Liver (tissue), 9 donors: ENCODE data around the gene IRF2. TPM values are rescaled to one million over a fixed set of nuclear protein-coding genes. Genes with fewer than 3 reads are reported as not detected.
A peak's percentile ranks its signal among the peaks of the same experiment; 100 is the strongest.

Source experiments
- DNase-seq: peaks from one replicate; pipeline ENCODE4 v3.0.0-alpha.2; 2017; ENCODE audit warnings: low spot score
- H3K27ac ChIP-seq, 2 donors: one replicate each; pipeline ENCODE4 v1.7.0; 2013; ENCODE audit warnings: inconsistent platforms in 2 of 2, low read length in 2 of 2, control low read depth in 1 of 2, low read depth in 1 of 2, mild to moderate bottlenecking in 1 of 2
- H3K27me3 ChIP-seq, 4 donors: one replicate each; pipeline versions ENCODE4 v1.6.1 to v1.7.0; 2013; ENCODE audit warnings: low read length in 3 of 4, inconsistent platforms in 1 of 4, mild to moderate bottlenecking in 1 of 4, moderate library complexity in 1 of 4; ENCODE audit not compliant: control insufficient read depth in 4 of 4, insufficient read depth in 4 of 4
- H3K36me3 ChIP-seq, 4 donors: one replicate each; pipeline versions ENCODE4 v1.6.1 to v1.7.0; 2013; ENCODE audit warnings: low read length in 3 of 4, mild to moderate bottlenecking in 3 of 4, low read depth in 1 of 4, moderate library complexity in 1 of 4; ENCODE audit not compliant: control insufficient read depth in 4 of 4, insufficient read depth in 3 of 4
- H3K4me1 ChIP-seq, 4 donors: one replicate each; pipeline versions ENCODE4 v1.6.1 to v1.7.0; 2013; ENCODE audit warnings: low read length in 3 of 4, mild to moderate bottlenecking in 3 of 4, moderate library complexity in 1 of 4; ENCODE audit not compliant: control insufficient read depth in 4 of 4, insufficient read depth in 4 of 4
- H3K4me3 ChIP-seq, 3 donors: one replicate each; pipeline versions ENCODE4 v1.6.1 to v1.7.0; 2013; ENCODE audit warnings: low read length in 3 of 3, control low read depth in 1 of 3, low read depth in 1 of 3, mild to moderate bottlenecking in 1 of 3
- H3K9ac ChIP-seq, 2 donors: one replicate each; pipeline ENCODE4 v1.7.0; 2013; ENCODE audit warnings: low read length in 2 of 2, mild to moderate bottlenecking in 2 of 2, moderate library complexity in 2 of 2, control low read depth in 1 of 2, low read depth in 1 of 2
- H3K9me3 ChIP-seq, 4 donors: one replicate each; pipeline versions ENCODE4 v1.6.1 to v1.7.0; 2013; ENCODE audit warnings: low read length in 3 of 4; ENCODE audit not compliant: control insufficient read depth in 4 of 4
- ATF3 ChIP-seq: IDR thresholded peaks from 2 replicates; pipeline ENCODE4 v1.6.1; 2016; ENCODE audit warnings: antibody characterized with exemption
- CTCF ChIP-seq: fragments of 150-350 bp; IDR thresholded peaks from 2 replicates; pipeline ENCODE4 v1.5.1; 2017; ENCODE audit warnings: improper control_type of control experiment, low read depth, low read length; ENCODE audit not compliant: missing input control
- EGR1 ChIP-seq, 2 donors: IDR thresholded peaks; 2 replicates each; pipeline ENCODE4 v1.6.1; 2016 to 2018; ENCODE audit warnings: antibody characterized with exemption in 2 of 2, low read depth in 2 of 2
- FOXA1 ChIP-seq: IDR thresholded peaks from 2 replicates; pipeline ENCODE4 v1.6.1; 2016; ENCODE audit warnings: antibody characterized with exemption
- FOXA2 ChIP-seq: IDR thresholded peaks from 2 replicates; pipeline ENCODE4 v1.6.1; 2016; ENCODE audit warnings: antibody characterized with exemption
- GABPA ChIP-seq, 2 donors: IDR thresholded peaks in 1 of 2; conservative IDR thresholded peaks in 1 of 2; 2 replicates each; pipeline ENCODE4 v1.6.1; 2016; ENCODE audit warnings: antibody characterized with exemption in 2 of 2, mild to moderate bottlenecking in 1 of 2, moderate library complexity in 1 of 2
- HNF4A ChIP-seq, 2 donors: conservative IDR thresholded peaks; 2 replicates each; pipeline ENCODE4 v1.6.1; 2016; ENCODE audit warnings: antibody characterized with exemption in 2 of 2, mild to moderate bottlenecking in 2 of 2
- HNF4G ChIP-seq: IDR thresholded peaks from 2 replicates; pipeline ENCODE4 v1.6.1; 2016; ENCODE audit warnings: antibody characterized with exemption
- JUND ChIP-seq, 2 donors: IDR thresholded peaks; 2 replicates each; pipeline ENCODE4 v1.6.1; 2016; ENCODE audit warnings: antibody characterized with exemption in 2 of 2
- NR2F2 ChIP-seq: IDR thresholded peaks from 2 replicates; pipeline ENCODE4 v1.6.1; 2016; ENCODE audit warnings: antibody characterized with exemption
- RAD21 ChIP-seq, 2 donors: IDR thresholded peaks; 2 replicates each; pipeline ENCODE4 v1.6.1; 2016; ENCODE audit warnings: antibody characterized with exemption in 2 of 2, mild to moderate bottlenecking in 2 of 2
- REST ChIP-seq: IDR thresholded peaks from 2 replicates; pipeline ENCODE4 v1.6.1; 2016; ENCODE audit warnings: antibody characterized with exemption, mild to moderate bottlenecking
- RXRA ChIP-seq, 2 donors: IDR thresholded peaks; 2 replicates each; pipeline ENCODE4 v1.6.1; 2017 to 2018; ENCODE audit warnings: antibody characterized with exemption in 2 of 2, mild to moderate bottlenecking in 1 of 2
- SP1 ChIP-seq: IDR thresholded peaks from 2 replicates; pipeline ENCODE4 v1.6.1; 2018; ENCODE audit warnings: antibody characterized with exemption, mild to moderate bottlenecking
- TAF1 ChIP-seq: conservative IDR thresholded peaks from 2 replicates; pipeline ENCODE4 v1.6.1; 2016; ENCODE audit warnings: antibody characterized with exemption, mild to moderate bottlenecking
- YY1 ChIP-seq: IDR thresholded peaks from 2 replicates; pipeline ENCODE4 v1.6.1; 2016; ENCODE audit warnings: antibody characterized with exemption, mild to moderate bottlenecking
- WGBS: extraction: QIAGEN DNeasy Blood & Tissue Kit; methylation state at CpG from one replicate; pipeline ENCODE4 v1.1.7; 2013; 5-methylcytosine and 5-hydroxymethylcytosine counted together
- polyA plus RNA-seq, 2 donors: library from polyadenylated mRNA; stranded (reverse) in 1 of 2; unstranded in 1 of 2; fragments of 200-250 nt in 1 of 2; fragments of >200 nt in 1 of 2; fragmentation: Nextera tagmentation in 1 of 2; extraction: Ambion mirVana in 1 of 2; gene quantifications; one replicate each; pipeline versions ENCODE4 v1.2.1 to v1.2.3, GENCODE V29; 2013 to 2015
- total RNA-seq, 2 donors: library from RNA; depleted of rRNA; stranded (reverse); fragments of >200 nt; gene quantifications; one replicate each; pipeline ENCODE4 v1.2.3, GENCODE V29; 2014
- TF ChIP-seq, protein P1 (sequence below): IDR thresholded peaks from 2 replicates; pipeline ENCODE4 v1.6.1; 2016; ENCODE audit warnings: antibody characterized with exemption
- TF ChIP-seq, protein P2 (sequence below): IDR thresholded peaks from 2 replicates; pipeline ENCODE4 v1.6.1; 2016; ENCODE audit warnings: antibody characterized with exemption
- donor health status: healthy.
- donor health status: healthy.
- donor health status: healthy.
- donor health status: healthy.
- donor health status: healthy.

The IRF2 gene
- total and polyA plus RNA-seq, 4 donors, result 12.9 to 25.5 (median 22.2) TPM

DNA sequence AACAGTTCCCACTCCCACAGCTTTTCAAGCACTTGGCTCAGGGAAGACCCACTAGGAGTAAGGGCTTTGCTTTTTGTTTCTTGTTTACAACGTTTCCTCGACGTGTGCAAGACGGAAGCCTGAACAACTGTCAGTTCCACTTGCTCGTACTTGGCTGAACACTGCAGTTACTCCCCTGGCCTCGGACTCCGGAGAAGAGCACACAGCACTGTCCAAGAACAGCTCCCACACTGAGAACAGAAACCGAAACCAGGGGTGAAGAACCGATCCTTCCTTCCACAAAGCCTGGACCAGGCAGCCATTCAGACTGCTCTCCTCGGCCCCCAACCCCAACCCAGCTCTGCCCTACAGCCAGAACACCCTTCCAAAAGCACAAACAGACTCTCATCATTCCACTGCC is 25.5 kb downstream of the IRF2 start (continued):
- TF ChIP-seq REST (no peak), RXRA (IDR thresholded peaks at IDR 0.05) (peak in 1 of 2 donors; percentile 32), YY1 (peak; percentile 65)

- WGBS, result 73% methylated on average over 11 of the region's 11 CpGs
- TF ChIP-seq EGR1 (IDR thresholded peaks at IDR 0.05; ENCODE audit: low read depth in 2 of 2), result no peak
- no peak for TF ChIP-seq CTCF
- TF ChIP-seq NR2F2, result no peak
- no peak for TF ChIP-seq GABPA (IDR thresholded peaks at IDR 0.05 in 1 of 2, conservative IDR thresholded peaks at IDR 0.05 in 1 of 2)
- no peak for TF ChIP-seq HNF4G
- no peak for TF ChIP-seq HNF4A (conservative IDR thresholded peaks at IDR 0.05)
- no peak for TF ChIP-seq RAD21 (IDR thresholded peaks at IDR 0.05)
- TF ChIP-seq, protein P1, sequence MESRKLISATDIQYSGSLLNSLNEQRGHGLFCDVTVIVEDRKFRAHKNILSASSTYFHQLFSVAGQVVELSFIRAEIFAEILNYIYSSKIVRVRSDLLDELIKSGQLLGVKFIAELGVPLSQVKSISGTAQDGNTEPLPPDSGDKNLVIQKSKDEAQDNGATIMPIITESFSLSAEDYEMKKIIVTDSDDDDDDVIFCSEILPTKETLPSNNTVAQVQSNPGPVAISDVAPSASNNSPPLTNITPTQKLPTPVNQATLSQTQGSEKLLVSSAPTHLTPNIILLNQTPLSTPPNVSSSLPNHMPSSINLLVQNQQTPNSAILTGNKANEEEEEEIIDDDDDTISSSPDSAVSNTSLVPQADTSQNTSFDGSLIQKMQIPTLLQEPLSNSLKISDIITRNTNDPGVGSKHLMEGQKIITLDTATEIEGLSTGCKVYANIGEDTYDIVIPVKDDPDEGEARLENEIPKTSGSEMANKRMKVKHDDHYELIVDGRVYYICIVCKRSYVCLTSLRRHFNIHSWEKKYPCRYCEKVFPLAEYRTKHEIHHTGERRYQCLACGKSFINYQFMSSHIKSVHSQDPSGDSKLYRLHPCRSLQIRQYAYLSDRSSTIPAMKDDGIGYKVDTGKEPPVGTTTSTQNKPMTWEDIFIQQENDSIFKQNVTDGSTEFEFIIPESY, result no peak
- no peak for TF ChIP-seq JUND (IDR thresholded peaks at IDR 0.05)
- TF ChIP-seq RXRA (IDR thresholded peaks at IDR 0.05), result no peak
- TF ChIP-seq ATF3, result no peak
- TF ChIP-seq TAF1, result no peak
- TF ChIP-seq, protein P2, sequence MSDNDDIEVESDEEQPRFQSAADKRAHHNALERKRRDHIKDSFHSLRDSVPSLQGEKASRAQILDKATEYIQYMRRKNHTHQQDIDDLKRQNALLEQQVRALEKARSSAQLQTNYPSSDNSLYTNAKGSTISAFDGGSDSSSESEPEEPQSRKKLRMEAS, result no peak
- no peak for TF ChIP-seq SP1
- TF ChIP-seq FOXA1, result no peak
- TF ChIP-seq YY1, result no peak
- TF ChIP-seq REST, result no peak
- TF ChIP-seq FOXA2, result no peak
- Histone ChIP-seq H3K4me3 (no peak overlapping the region), H3K4me1 (peaks cover 6 to 59% (median 51%) of the 10 kb centered on the region in 4 donors), H3K9ac (no peak overlapping the region), H3K9me3 (no peaks in the 10 kb centered on the region), H3K27me3 (no peaks in the 10 kb centered on the region), H3K36me3 (peaks cover 0 to 2% (median 0%) of the 10 kb centered on the region in 4 donors), H3K27ac (peak overlapping the region in 1 of 2 donors; percentile 79)
- DNase-seq, result no peak
These were observed 26.2 kb downstream of the IRF2 start for GRCh38 chr4:184448141-184448540.
